GM19455 (cell line): Measurements from ENCODE around the gene COMTD1.

Experiments
- ATAC-seq: cut with Tn5 transposase; IDR thresholded peaks from one replicate; pipeline ENCODE4 v1.9.1; 2021; ENCODE audit not compliant: unreplicated experiment

Gene COMTD1

GRCh38 chr10:75235375-75236177, at the start of gene COMTD1:
TSS of gene COMTD1 (minus strand) at chr10:75235957. CDS start at chr10:75235928, 29 bp downstream.
- peak; percentile 70 for ATAC-seq

GRCh38 chr10:75283671-75284470, 48.1 kb upstream of the COMTD1 start:
- ATAC-seq: no peak

GRCh38 chr10:75283078-75283670, 47.4 kb upstream of the COMTD1 start:
- no peak for ATAC-seq

GRCh38 chr10:75281974-75282373, 46.2 kb upstream of the COMTD1 start:
- ATAC-seq: no peak

- ATAC-seq: no peak
Observed at GRCh38 chr10:75280236-75280635, 44.5 kb upstream of the COMTD1 start.

DNA sequence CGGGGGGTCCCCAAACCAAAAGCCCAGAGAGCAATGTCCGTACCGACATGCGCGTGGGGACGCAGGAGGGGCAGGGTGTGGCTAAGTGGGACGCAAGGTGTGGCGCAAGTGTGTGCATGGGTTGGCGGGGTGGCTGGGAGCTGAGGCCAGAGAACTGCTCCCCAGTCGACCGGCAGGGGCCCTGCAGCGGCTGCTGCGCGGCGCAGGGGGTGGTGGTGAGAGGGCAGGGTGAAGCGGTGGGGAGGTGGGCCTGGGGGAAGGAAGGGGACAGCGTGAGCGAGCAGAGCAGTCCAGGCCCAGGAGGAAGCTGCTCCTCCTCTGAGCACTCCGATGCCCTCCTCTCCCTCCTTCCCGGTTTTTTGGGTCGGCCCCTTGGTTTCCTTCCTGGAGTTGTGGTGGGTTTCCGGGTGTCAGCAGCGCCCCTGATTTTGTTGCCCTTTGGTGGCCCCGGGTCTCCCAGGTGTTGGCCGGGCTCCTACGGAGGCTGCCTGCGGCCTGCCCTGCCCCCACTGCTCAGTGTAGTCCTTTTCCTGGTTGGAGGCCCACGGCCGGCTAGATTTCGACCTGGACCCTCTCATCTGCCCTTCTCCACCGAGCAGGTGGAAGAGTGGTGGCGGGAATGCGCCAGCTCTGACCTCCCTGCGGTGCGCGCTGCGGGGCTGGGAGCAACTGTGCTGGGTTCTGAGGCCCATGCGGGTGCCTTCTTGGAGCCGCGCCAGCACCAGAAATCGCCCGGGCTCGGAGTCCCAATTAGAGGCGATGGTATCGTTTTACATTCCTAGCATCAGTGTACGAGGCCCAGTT, 40.5 kb upstream of the COMTD1 start:
- ATAC-seq: no peak

GRCh38 chr10:75272896-75273295, 37.1 kb upstream of the COMTD1 start:
- no peak for ATAC-seq

GRCh38 chr10:75272094-75272493, 36.3 kb upstream of the COMTD1 start:
- ATAC-seq: no peak

- no peak for ATAC-seq
Observed at GRCh38 chr10:75269605-75270004, 33.8 kb upstream of the COMTD1 start.

DNA sequence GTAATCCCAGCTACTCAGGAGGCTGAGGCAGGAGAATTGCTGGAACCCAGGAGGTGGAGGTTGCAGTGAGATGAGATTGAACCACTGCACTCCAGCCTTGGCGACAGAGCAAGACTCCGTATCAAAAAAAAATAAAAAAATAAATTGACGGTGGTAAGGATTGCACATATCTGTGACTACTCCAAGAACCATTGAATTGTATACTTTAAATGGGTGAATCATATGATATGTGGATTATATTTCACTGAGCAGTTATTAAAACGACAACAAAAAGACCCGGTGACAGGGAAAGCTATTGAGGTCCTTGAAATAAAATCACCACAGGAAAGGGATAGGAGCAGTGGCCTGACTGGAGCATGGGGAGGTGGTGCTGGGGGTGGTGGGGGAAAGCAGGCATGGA, 31.2 kb upstream of the COMTD1 start:
- no peak for ATAC-seq

DNA sequence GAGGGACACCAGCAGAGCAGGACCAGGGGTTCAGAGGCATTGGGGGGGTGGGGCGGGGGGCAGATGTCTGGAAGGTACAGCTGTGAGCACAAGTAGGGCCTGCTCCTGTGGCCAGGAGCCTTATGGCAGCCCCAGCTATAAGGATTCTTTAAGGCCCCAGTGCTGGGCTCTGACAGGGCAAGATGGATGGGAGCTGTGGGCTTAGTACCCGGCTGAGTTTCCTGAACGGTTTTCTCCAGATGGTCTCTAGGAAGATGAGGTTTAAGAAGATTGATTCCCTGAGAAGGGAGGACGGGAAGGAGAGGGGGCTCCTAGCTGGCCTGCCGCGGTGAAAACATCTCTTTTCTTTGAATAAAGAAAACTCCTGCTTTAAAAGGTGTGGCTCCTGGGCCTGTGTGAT, 30.1 kb upstream of the COMTD1 start:
- no peak for ATAC-seq

GRCh38 chr10:75263806-75264205, 28.0 kb upstream of the COMTD1 start:
- no peak for ATAC-seq

DNA sequence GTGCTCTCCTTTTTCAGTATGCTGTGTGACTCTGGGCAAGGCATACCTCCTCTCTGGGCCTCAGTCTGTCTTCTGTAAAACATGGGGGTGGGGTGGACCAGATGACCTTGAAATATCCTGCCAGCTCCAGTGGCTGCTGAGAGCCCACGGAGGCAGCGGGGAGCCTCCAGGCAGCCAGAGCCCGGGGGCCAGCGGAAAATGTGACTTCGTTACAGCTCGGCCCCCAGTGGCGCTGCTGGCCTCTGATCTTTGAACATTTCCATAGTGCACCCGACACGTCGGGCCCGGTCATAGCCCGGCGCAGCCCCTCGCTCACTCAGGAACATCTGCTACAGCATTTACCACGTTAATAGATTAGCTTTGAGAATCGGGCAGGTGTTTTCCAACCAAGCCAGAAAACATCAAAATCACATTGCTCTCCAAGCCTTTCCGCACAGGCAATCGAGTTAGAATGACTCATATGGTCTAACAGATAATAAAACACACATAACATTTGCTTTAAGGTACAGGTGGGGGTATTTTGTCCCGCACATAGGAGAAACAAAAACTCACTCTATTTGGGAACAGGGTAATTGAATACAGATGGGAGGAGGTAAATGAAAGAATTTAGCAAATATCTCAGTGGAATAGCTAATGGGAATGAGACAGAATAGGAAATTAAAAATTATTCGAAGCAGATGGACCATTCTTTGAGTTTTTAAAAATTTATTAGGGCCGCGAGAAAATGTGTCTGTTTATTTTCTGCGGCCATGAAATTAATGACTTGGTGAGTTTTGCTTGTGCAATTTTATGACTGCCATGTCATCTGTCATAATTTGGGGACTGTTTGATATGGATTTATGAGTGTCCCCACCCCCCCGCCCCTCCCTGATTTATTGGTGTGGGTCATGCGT, 26.3 kb upstream of the COMTD1 start:
- ATAC-seq: no peak

DNA sequence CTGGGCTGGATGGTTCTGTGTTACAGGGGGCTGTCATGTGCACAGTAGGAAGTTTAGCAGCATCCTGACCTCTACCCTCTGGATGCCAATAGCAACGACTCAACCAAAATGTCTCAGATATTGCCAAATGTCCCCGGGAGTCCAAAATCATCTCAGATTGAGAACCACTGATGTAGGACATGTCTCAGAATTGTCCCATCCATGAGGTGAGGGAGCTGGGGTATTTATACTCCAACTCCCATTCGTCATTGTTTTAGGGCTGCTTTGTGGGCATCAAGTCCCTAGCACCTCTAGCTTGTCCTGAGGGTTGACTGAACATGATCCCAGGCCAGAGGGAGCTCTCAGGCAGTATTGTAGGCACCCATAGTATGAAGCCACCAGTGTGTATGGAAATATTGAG, 25.2 kb upstream of the COMTD1 start:
- no peak for ATAC-seq

GRCh38 chr10:75254739-75255138, 19.0 kb upstream of the COMTD1 start:
- no peak for ATAC-seq

DNA sequence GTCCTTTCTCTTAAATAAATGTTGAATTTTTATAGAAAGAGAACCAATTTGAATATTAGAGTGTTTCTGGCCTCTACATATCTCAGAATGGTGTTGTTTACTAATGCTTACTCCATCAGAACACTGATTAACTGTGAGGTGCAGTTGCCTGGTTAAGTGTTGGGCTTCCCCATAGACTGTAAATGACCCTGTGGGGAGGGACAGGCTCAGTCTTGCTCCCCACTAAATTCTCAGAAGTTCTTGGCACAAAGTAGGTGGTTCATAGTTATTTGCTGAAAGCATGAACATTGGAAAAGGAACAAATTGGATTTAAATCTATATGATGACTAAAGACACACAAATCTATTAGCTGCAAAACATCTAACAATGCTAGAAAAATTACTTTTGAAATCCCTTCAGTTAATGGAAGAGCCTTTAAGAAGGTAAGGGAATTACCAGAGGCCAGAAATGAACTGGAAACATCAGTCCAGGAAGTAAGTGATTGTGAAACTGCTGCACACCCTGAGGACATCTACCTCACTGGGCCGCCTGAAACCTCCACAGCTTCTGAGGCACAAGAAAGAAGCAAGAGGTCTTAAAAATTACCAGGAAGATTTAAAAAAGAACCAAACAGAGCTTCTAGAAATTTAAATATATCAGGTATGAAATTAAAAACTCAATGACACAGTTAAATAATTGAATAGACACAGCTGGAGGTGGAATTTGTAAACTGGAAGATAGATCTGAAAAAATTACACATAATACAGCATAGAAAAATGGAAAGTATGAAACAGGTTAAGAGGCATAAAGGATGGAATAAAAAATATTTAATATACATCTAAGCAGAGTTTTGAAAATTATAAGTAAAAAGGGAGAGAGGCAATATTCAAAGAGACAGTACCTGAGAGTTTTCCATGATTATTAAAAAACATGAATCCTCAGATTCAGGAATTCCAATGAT, 17.8 kb upstream of the COMTD1 start:
- ATAC-seq: no peak

DNA sequence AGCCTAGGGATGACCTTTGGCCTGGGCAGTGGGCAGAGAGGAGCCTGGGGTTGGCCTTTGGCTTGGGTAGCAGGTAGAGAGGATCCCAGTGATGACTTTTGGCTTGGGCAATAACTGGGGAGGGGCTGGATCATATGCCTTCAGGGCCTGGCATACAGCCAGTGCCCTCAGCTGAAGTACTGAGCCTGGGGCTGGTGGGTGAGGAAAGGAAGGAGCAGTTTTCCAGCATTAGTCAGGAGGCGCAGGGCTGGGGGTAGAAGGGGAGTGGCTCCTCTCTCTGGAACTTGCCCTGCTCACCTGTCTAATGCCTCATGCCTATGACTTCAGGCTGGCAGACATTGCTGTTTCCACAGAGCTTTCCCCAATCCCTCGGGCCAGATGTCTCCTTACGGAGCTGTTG, 15.2 kb upstream of the COMTD1 start:
- no peak for ATAC-seq

- no peak for ATAC-seq
Observed at GRCh38 chr10:75247797-75248196, 12.0 kb upstream of the COMTD1 start.

- no peak for ATAC-seq
Observed at GRCh38 chr10:75246506-75246905, 10.7 kb upstream of the COMTD1 start.
